DMS153 treated with DMSO at 0.1 percent for 48 hours (cell line): ENCODE measurements around the gene PSPH.
"Not testable (repeated sequence)": the region's sequence is repeated elsewhere in the genome, so short reads cannot be mapped to it uniquely, and the experiment has no call there.

Experiments used
- DNase-seq: peaks from one replicate; lab custom pipeline; 2025; ENCODE audit not compliant: unreplicated experiment; lab: John Stamatoyannopoulos, UW

PSPH gene

DNA sequence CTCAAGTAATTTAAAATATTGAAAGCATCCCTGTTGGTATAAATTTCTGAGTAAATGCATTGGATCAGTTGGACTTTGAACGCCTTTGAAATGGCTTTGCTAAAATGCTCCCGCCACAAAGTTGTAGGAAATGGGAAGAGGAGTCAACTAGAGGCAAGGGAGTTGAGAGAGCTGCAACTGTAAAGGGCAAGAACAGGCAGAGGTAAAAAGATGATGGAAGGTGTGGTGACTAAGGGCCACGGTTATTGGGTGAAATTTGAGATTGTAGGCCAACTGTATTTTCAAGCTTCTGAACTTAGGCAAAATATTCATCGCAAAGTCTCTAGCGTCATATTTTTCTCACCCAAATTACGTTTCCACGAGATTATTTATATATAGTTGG, 12.2 kb upstream of the PSPH start:
- no peak for DNase-seq

- no peak for DNase-seq
Observed at GRCh38 chr7:56062382-56062781, 11.1 kb upstream of the PSPH start.

- no peak for DNase-seq
Observed at GRCh38 chr7:56053993-56054392, 2.7 kb upstream of the PSPH start.

DNA sequence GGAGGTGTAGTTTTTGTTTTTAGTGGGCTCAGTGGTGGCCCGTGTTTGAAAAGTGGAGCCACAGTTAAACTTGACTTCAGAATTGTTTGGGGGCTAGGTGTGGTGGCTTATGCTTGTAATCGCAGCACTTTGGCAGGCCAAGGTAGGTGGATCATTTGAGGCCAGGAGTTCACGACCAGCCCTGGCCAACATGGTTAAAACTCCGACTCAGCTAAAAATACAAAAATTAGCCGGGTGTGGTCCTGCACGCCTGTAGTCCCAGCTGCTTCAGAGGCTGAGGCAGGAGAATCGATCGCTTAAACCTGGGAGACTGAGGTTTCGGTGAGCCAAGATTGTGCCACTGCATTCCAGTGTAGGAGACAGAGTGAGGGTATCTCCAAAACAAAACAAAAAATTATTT, 2.1 kb upstream of the PSPH start:
- no peak for DNase-seq

DNA sequence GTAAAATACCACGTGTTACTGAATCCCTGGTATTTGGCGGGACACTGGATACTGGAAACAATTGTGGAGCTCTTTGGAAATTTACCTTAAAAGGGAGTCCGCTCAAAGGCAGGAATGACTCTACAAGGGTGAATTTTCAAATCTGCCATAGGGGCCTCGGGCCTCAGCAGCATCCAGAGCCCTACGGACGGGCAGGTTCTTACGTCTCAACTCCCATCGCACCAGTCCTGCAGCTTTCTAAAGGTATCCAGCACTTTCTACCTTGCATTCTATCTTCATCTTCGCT, 248 bp downstream of the PSPH start:
- no peak for DNase-seq

DNA sequence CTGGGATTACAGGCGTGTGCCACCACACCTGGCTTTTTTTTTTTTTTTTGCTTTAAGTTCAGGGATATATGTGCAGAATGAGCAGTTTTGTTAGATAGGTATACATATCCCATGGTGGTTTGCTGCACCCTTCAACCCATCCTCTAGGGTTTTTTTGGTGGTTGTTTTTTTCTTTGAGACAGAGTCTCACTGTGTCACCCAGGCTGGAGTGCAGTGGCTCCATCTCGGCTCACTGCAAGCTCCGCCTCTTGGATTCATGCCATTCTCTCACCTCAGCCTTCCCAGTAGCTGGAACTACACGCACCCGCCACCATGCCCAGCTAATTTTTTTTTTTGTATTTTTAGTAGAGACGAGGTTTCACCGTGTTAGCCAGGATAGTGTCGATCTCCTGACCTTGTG, 2.5 kb downstream of the PSPH start:
- peak; percentile 28 for DNase-seq

- DNase-seq = no peak
Observed at GRCh38 chr7:56048245-56048644, 3.0 kb downstream of the PSPH start.

- DNase-seq = not testable (repeated sequence)
Observed at GRCh38 chr7:56047446-56048116, 3.7 kb downstream of the PSPH start.

GRCh38 chr7:56046721-56047445, 4.4 kb downstream of the PSPH start:
- DNase-seq = no peak

DNA sequence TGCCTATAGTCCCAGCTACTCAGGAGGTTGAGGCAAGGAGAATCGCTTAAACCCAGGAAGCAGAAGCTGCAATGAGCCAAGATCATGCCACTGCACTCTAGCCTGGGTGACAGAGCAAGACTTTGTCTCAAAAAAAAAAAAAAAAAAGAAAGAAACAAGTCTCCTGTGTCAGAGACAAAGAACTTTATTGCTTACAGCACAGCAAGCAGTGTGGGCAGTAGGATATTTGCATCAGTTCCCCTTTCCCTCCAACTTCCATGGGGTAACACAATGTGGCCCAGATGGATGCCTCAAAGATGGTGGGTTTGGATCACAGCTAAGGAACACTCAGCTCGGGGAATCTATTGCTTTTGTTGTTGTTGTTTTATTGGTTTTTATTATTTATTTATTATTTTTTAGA, 5.5 kb downstream of the PSPH start:
- DNase-seq = not testable (repeated sequence)

DNA sequence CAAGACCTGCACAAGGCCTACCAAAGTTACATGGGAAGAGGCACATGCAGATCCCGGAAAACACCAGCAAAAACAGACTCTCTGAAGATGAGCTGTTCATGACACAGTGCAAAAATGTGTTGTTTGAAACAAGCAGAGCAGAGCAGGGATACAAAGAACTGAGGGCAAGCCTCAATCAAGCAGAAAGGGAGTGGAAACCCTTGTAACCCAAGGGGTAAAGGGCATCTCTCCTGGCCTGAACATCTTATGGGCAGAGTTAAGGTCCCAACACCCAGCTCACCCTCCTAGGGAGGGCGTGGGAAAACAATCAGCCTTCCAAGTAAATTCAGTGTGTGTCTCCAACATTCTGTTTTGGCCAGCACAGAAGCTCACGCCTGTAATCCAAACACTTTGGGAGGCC, 10.5 kb downstream of the PSPH start:
- no peak for DNase-seq

DNA sequence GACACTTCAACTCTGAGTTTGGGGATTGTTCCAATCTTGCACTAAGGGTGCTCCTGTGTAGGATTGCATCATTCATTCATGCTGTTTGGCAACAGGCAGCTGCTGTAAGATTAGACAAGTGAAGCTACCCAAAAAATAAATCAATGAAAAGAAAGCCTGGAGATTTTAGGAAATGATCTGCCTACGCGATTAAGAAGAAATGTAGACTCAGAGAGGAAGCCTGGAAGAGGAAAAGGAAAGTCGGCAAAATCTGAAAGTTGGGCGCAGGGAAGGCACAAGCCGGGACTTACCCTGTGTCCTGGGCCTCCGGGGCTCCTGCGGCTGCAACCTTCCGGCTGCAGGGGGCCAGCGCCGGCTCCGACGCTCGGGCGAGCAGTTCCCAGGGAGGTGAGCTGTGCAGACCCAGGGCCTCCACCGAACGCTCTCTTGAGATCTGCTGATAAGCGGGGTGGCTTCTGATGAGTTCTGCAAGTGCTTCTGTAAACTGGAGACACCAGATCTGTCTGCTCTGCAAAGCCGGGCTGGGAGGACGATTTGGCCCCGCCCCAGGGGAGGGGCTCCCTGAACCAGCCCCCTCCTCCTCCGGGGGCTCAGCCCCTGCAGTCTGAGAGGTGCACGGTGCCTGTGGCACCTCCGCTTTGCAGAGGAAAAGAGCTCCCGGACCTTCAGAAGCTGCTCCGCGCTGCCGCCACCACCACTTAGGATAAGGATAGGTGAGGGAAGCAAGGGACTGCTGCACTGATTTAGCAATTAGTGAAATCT, 17.4 kb downstream of the PSPH start:
- DNase-seq = peak; percentile 79

DNA sequence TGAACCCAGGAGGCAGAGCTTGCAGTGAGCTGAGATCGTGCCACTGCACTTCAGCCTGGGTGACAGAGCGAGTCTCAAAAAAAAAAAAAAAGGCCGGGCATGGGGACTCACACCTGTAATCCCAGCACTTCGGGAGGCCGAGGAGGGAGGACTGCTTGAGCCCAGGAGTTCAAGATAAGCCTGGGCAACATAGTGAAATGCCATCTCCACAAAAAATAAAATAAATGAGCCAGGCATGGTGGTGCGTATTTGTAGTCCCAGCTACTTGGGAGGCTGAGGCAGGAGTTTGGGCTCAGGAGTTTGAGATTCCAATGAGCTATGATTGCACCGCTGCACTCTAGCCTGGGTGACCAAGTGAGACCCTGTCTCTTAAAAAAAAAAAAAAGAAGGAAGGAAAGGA, 18.7 kb downstream of the PSPH start:
- not testable (repeated sequence) for DNase-seq

- DNase-seq = not testable (repeated sequence)
Observed at GRCh38 chr7:56031556-56031955, 19.7 kb downstream of the PSPH start.

DNA sequence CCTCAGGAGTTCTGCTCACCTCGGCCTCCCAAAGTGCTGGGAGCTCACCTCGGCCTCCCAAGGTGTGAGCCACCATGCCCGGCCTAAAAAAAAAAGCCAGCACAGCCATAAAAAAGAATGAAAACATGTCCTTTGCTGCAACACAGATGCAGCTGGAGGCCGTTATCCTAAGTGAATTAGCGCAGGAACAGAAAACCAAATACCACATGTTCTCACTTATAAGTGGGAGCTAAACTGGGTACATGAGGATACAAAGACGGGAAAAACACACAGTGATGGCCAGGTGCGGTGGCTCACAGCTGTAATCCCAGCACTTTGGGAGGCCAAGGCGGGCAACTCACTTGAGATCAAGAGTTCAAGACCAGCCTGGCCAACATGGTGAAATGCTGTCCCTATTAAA, 20.9 kb downstream of the PSPH start:
- DNase-seq = no peak

GRCh38 chr7:56028942-56029630, 22.2 kb downstream of the PSPH start:
- no peak for DNase-seq

DNA sequence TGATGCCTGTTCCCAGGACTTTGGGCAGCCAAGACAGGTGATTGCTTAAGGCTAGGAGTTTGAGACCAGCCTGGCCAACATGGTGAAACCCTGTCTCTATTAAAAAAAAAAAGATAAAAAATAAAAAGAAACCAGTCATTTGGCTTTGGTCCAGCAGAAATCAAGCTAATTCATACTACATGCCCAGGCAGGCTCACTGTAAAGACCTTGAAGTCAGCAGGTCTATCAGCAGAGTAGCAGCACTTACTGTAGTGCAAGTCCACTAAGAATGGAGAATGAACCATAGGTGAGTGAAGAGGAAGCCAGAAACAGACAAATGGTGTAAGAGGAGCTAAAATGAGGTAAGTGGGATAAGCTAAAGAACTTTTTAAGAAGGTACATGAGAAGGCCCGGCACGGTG, 24.7 kb downstream of the PSPH start:
- no peak for DNase-seq

- no peak for DNase-seq
Observed at GRCh38 chr7:56023500-56023899, 27.7 kb downstream of the PSPH start.

GRCh38 chr7:56019501-56019900, 31.7 kb downstream of the PSPH start:
- no peak for DNase-seq

GRCh38 chr7:56017015-56017414, 34.2 kb downstream of the PSPH start:
- DNase-seq = not testable (repeated sequence)

DNA sequence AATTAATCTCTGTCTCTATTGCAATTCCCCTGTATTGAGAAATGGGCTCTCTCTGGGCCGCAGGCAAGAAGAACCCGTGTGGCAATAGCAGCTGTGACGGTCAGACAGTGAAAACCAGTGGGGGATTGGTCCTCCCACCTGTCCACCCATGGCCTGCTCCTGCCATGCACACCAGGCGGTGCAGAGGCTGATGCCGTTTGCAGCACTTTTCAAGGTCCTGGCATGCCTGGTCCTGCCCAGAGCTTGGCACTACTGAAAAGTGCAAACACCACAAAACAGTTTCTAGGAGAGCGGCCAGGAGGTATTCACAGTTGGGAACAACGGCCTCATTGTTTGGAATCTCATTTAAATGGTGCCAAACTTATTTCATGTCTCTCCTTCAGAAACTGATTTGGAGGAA, 41.5 kb downstream of the PSPH start:
- peak; percentile 68 for DNase-seq

DNA sequence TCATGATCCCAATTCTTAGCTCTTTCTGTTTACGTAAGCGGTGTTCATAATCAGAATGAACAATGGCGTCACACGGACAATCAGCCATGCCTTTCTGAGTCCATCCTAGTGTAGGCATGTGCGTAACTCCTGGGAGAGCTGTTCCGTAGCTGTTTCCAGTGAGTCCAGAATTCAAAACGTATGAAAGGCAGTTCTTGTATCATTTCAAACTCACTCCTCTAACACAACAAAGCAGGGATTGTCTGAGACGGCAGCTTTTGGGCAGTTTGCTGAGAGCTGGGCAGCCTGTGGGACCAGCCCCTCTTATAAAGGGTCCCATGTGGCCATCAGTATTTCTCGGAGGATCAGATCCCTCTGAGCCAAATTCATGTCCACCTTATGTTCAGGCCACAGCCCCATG, 43.4 kb downstream of the PSPH start:
- DNase-seq = no peak
